Activated CD4-positive, alpha-beta T cell treated with anti-CD3 and anti-CD28 coated beads, Interleukin-2, amount 10 ng/mL, durations not matched to agents 7 days and 5 days (primary cell): ENCODE measurements around the gene R3HCC1L. TPM values are rescaled to one million over a fixed set of nuclear protein-coding genes. Genes with fewer than 3 reads are reported as not detected.
"Not testable (repeated sequence)": the region's sequence is repeated elsewhere in the genome, so short reads cannot be mapped to it uniquely, and the experiment has no call there.

ENCODE experiments used
- CTCF ChIA-PET: fragments of 350-600 bp; sonication (Branson Sonifier 250); formaldehyde crosslinking; loops from one replicate; lab custom pipeline; 2021; ENCODE audit warnings: antibody characterized with exemption; lab: Charles Lee
- POLR2A ChIA-PET: fragments of 350-600 bp; sonication (Branson Sonifier 250); formaldehyde crosslinking; loops from one replicate; lab custom pipeline; 2021; ENCODE audit warnings: antibody characterized with exemption; lab: Charles Lee
- DNase-seq: peaks from one replicate; pipeline ENCODE4 v3.0.0-alpha.2; 2020
- H3K27ac Mint-ChIP-seq: one replicate; pipeline ENCODE4 v1.8.0; 2021; ENCODE audit warnings: mild to moderate bottlenecking, moderate library complexity, mixed read lengths
- H3K27me3 Mint-ChIP-seq: one replicate; pipeline ENCODE4 v1.8.0; 2021; ENCODE audit warnings: mixed read lengths
- H3K36me3 Mint-ChIP-seq: one replicate; pipeline ENCODE4 v1.8.0; 2021; ENCODE audit warnings: low read depth, mixed read lengths
- H3K4me1 Mint-ChIP-seq: one replicate; pipeline ENCODE4 v1.8.0; 2021; ENCODE audit warnings: mixed read lengths
- H3K4me3 Mint-ChIP-seq: one replicate; pipeline ENCODE4 v1.8.0; 2021; ENCODE audit warnings: mild to moderate bottlenecking, moderate library complexity, mixed read lengths
- H3K9me3 Mint-ChIP-seq: one replicate; pipeline ENCODE4 v1.8.0; 2021; ENCODE audit warnings: mixed read lengths
- total RNA-seq, 2 experiments: library from RNA; stranded (reverse); gene quantifications; one replicate each; pipeline ENCODE4 v1.2.3, GENCODE V29; 2021

Gene R3HCC1L
- total RNA-seq, 2 experiments from 2014 or later = 18.0 to 18.7 TPM

DNA sequence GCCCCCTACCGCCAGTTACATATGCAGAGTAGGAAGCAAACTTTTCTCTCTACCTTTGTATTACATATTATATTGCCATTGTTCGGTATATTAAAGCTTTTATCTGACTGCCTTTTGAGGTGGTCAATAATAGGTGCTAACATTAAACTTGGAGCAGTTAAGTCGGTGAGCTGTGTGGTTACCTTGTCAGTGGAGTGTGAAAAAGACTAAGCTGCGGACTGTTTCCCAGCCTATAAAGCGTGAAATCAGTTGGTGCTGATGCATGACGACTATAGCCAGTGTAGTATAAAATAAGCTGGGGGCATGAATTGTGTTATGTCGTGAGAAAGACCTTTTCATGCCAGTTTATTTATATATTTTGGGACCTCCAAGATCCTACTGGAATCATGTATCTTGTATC lies 33.7 kb downstream of the R3HCC1L start:
- Mint-ChIP-seq H3K4me3 (no peak overlapping the region), H3K36me3 (peaks cover 25% of the 10 kb centered on the region), H3K27ac (no peak overlapping the region), H3K4me1 (peaks cover 3% of the 10 kb centered on the region), H3K27me3 (no peaks in the 10 kb centered on the region), H3K9me3 (no peaks in the 10 kb centered on the region)
- no peak for DNase-seq
- ChIA-PET POLR2A (interaction anchor here (0.7 kb wide), 1 partner anchor 1648 kb away, joined by 3 read pairs; no protein-coding TSS in a partner anchor), CTCF (no interaction called here)

DNA sequence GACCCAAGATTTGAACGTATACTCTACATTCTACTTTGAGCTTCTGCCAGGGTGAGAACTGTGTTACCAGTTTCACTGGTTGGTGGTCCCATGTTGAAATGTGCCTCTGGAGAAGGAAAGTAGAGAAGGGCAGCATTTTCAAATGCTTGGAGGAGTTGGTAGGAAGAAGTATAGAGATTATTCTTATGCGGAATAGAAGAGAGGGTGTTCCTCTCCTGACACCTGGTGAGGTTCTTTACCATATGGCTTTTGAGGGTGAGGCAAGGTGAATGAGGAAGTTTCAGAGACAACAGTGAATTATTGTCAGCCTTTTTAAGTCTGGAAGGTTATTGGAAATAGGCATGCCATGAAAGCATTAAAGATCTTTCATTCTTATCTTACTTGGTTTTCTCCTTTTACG lies 34.3 kb downstream of the R3HCC1L start:
- Mint-ChIP-seq H3K36me3 (peaks cover 27% of the 10 kb centered on the region), H3K4me1 (peaks cover 3% of the 10 kb centered on the region), H3K9me3 (no peaks in the 10 kb centered on the region), H3K4me3 (no peak overlapping the region), H3K27ac (no peak overlapping the region), H3K27me3 (no peaks in the 10 kb centered on the region)
- DNase-seq = no peak
- ChIA-PET POLR2A (no interaction called here), CTCF (no interaction called here)

DNA sequence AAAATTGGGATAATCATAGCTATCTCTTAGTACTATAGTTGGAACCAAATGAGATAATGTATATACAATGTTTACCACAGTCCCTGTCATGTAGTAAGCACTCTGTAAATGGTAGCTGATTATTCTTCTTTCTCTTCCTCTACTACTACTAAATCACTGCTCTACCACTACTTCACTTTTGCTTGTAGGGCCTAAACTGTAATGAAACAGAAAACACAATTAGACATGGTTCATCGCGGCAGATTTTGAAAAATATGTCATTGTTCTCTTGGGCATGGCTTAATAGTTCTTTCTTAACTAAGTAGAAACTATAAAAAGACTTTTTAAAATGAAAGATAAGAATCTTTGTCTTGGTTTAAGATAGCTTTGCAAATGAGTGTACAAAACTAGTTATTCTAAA lies 34.9 kb downstream of the R3HCC1L start:
- no peak for DNase-seq
- H3K36me3 Mint-ChIP-seq = peaks cover 28% of the 10 kb centered on the region
- H3K27ac Mint-ChIP-seq = no peak overlapping the region
- ChIA-PET CTCF (interaction anchor here (0.7 to 1.3 kb wide), 3 partner anchors 10 to 1256 kb away, joined by 3 to 4 read pairs (median 3); no protein-coding TSS in a partner anchor), POLR2A (no interaction called here)
- no peaks in the 10 kb centered on the region for H3K27me3 Mint-ChIP-seq
- peaks cover 3% of the 10 kb centered on the region for H3K4me1 Mint-ChIP-seq
- H3K4me3 Mint-ChIP-seq = no peak overlapping the region
- no peaks in the 10 kb centered on the region for H3K9me3 Mint-ChIP-seq

DNA sequence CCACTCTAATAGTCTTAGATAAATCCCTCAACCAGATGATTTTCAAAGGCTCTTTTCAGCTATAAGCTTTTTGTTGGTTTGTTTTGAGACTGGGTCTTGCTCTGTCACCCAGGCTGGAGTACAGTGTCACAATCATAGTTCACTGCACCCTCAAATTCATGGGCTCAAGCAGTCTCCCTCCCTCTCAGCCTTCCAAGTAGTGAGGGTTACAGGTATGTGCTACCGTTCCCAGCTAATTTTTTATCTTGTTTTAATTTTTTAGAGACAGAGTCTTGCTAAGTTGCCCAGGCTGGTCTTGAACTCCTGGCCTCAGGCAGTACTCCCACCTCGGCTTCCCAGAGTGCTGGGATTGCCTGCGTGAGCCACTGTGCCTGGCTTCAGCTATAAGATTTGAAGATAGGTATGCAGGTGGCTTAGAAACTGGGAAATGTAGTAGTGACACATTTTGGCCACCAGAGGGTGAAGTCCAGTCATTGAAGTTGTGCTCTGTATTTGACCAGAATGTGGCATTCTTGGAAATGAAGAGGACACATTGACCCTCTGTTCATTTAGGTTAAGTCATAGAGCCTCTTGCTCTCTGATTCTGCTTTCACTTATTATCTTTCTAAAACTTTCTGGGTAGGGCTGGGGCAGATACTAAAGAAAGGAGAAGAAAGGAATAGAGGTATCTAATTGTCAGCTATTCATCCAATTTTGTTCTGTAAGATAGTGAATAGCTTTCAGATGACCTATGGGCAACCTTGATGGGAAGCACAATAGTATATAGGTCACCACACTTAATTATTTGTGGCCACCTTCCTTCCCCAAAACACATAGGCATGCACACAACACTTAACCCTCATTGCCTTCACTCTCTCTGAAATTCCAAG lies 36.0 kb downstream of the R3HCC1L start:
- Mint-ChIP-seq H3K4me1 (peaks cover 1% of the 10 kb centered on the region), H3K27me3 (no peaks in the 10 kb centered on the region), H3K4me3 (no peak overlapping the region), H3K9me3 (no peaks in the 10 kb centered on the region), H3K27ac (no peak overlapping the region), H3K36me3 (peaks cover 31% of the 10 kb centered on the region)
- ChIA-PET CTCF (interaction anchor here (0.6 to 1.6 kb wide), 6 partner anchors 9 to 36 kb away, joined by 3 to 4 read pairs (median 3); partner anchors contain the start of gene R3HCC1L), POLR2A (no interaction called here)
- peak; percentile 39 for DNase-seq

DNA sequence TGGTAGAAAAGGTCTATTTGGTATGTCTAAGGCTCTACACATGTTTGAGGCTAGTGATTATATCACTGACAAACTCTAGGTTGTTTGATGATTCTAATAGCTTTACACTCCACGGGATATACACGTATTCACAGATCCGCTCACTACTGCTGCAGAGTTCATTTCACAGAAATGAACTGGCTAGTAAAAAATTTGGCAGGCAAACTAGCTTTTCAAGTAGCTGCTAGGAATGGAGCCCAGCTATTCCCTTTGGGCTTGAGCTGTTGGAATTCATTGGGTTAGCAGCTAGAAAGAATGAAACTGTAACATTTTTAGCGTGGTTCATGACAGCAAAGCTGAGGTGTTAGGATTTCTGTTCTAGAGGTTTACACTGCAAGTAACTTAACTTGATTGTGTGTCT lies 37.6 kb downstream of the R3HCC1L start:
- DNase-seq = no peak
- Mint-ChIP-seq H3K9me3 (peaks cover 6% of the 10 kb centered on the region), H3K4me3 (no peak overlapping the region), H3K27me3 (no peaks in the 10 kb centered on the region), H3K4me1 (peaks cover 1% of the 10 kb centered on the region), H3K27ac (no peak overlapping the region), H3K36me3 (peaks cover 33% of the 10 kb centered on the region)
- POLR2A ChIA-PET = no interaction called here
- CTCF ChIA-PET = interaction anchor here (1.1 kb wide), 1 partner anchor 34 kb away, joined by 3 read pairs; no protein-coding TSS in a partner anchor

DNA sequence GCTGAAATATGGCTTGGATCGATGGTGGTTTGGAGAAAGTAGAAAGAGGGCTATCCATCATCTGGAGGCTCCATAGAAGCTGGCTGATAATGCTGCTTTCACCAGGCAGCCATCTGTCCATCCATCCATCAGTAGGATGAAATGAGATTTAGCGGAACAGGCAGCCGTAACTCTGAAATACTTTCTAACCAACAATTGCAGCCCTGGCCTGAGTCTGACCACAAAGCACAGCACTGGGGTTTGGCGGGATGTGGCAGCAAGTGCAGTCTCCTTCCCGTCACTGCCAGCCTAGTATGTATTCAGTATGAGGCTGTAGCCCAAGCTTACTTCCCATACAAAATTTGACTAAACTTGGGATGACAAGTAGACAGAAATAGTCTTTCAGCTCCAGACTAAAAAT lies 38.0 kb downstream of the R3HCC1L start:
- H3K27me3 Mint-ChIP-seq = no peaks in the 10 kb centered on the region
- peaks cover 8% of the 10 kb centered on the region for H3K9me3 Mint-ChIP-seq
- CTCF ChIA-PET = interaction anchor here (1.1 kb wide), 1 partner anchor 33 kb away, joined by 3 read pairs; no protein-coding TSS in a partner anchor
- H3K36me3 Mint-ChIP-seq = peaks cover 35% of the 10 kb centered on the region
- H3K4me3 Mint-ChIP-seq = no peak overlapping the region
- no peak overlapping the region for H3K27ac Mint-ChIP-seq
- peaks cover 5% of the 10 kb centered on the region for H3K4me1 Mint-ChIP-seq
- POLR2A ChIA-PET = no interaction called here
- DNase-seq = no peak

DNA sequence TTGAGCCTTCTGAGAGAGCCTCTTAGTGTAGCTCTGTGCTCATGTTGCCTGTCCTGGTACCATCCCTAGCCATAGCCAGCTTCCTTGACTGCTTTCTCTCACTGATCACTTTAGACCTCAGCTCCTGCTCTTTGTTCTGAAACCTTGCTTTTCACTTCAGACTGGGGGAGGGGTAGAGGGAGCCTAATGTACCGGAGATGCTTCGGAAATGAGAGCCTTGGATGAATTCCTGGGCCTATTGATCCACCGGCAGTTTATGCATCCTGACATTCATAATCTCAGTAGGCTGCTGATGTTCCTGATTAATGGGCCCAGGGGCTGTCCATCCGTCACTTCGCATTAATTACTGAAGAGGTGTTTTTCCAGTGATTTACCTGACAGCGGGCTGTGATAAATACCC lies 38.8 kb downstream of the R3HCC1L start:
- peaks cover 10% of the 10 kb centered on the region for H3K9me3 Mint-ChIP-seq
- ChIA-PET CTCF (no interaction called here), POLR2A (no interaction called here)
- no peak for DNase-seq
- H3K27ac Mint-ChIP-seq = no peak overlapping the region
- H3K4me1 Mint-ChIP-seq = peaks cover 10% of the 10 kb centered on the region
- no peaks in the 10 kb centered on the region for H3K27me3 Mint-ChIP-seq
- H3K36me3 Mint-ChIP-seq = peaks cover 42% of the 10 kb centered on the region
- H3K4me3 Mint-ChIP-seq = no peak overlapping the region

DNA sequence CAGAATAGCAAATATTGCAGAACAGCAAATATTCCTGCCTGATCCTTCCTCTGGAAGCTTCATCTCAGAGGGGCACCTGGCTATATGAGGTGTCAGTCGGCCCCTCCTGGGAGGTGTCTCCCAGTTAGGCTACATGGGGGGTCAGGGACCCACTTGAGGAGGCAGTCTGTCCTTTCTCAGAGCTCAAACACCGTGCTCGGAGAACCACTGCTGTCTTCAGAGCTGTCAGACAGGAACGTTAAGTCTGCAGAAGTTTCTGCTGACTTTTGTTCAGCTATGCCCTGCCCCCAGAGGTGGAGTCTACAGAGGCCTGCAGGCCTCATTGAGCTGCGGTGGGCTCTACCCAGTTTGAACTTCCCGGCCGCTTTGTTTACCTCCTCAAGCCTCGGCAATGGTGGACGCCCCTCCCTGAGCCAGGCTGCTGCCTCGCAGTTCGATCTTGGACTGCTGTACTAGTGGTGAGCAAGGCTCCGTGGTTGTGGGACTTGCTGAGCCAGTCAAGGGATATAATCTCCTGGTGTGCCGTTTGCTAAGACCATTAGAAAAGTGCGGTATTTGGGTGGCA lies 48.0 kb downstream of the R3HCC1L start:
- DNase-seq, CTCF ChIA-PET, H3K4me3 Mint-ChIP-seq, H3K27me3 Mint-ChIP-seq, POLR2A ChIA-PET, H3K27ac Mint-ChIP-seq: not testable (repeated sequence)
- H3K36me3 Mint-ChIP-seq = peaks cover 89% of the 10 kb centered on the region
- H3K4me1 Mint-ChIP-seq = peaks cover 35% of the 10 kb centered on the region
- H3K9me3 Mint-ChIP-seq = peaks cover 24% of the 10 kb centered on the region

DNA sequence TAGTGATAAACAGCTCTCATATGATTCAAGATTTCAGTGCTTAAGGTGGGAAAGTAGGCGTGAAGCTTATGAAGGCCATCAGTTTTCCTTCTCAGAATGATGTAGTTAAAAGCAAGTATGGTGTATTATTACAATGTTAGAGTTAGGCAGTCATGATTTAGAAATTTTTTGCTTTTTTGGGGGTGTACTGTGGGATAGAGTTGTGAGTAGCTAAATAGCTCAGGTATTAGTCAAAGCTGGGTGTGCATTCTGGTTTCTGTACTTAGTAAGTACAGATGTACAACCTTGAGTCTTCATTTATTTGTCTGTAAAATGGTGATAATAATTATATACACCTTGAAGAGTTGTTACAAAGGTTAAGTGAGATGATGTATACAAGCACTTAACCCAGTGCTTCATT lies 52.2 kb downstream of the R3HCC1L start:
- H3K4me1 Mint-ChIP-seq = peaks cover 15% of the 10 kb centered on the region
- CTCF ChIA-PET = interaction anchor here (0.6 kb wide), 1 partner anchor 300 kb away, joined by 4 read pairs; no protein-coding TSS in a partner anchor
- H3K36me3 Mint-ChIP-seq = peaks cover 71% of the 10 kb centered on the region
- POLR2A ChIA-PET = no interaction called here
- H3K9me3 Mint-ChIP-seq = peaks cover 6% of the 10 kb centered on the region
- no peaks in the 10 kb centered on the region for H3K27me3 Mint-ChIP-seq
- no peak overlapping the region for H3K4me3 Mint-ChIP-seq
- H3K27ac Mint-ChIP-seq = no peak overlapping the region
- DNase-seq = no peak

DNA sequence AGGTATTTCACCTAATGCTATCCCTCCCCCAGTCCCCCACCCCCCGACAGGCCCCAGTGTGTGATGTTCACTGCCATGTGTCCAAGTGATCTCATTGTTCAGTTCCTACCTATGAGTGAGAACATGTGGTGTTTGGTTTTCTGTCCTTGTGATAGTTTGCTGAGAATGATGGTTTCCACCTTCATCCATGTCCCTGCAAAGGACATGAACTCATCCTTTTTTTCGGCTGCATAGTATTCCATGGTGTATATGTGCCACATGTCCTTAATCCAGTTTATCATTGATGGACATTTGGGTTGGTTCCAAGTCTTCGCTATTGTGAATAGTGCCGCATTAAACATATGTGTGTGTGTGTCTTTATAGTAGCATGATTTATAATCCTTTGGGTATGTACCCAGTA lies 56.3 kb downstream of the R3HCC1L start:
- H3K27me3 Mint-ChIP-seq, H3K4me1 Mint-ChIP-seq, CTCF ChIA-PET, POLR2A ChIA-PET, H3K27ac Mint-ChIP-seq, H3K4me3 Mint-ChIP-seq, H3K9me3 Mint-ChIP-seq, DNase-seq: not testable (repeated sequence)
- H3K36me3 Mint-ChIP-seq = peaks cover 66% of the 10 kb centered on the region

DNA sequence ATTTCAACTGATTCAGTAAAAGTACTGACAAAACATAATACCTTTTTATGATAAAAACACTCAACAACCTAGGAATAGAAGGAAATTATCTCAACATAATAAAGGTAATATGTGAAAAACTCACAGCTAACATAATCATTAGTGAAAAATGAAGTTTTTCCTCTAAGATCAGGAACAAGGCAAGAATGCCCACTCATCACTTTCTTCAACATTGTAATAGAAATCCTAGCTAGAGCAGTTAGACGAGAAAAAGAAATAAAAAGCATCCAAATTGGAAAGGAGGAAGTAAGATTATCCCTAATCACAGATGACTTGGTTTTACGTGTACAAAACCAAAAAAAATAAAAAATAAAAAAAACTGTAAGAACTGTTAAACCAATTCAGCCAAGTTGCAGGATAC lies 58.6 kb downstream of the R3HCC1L start:
- peaks cover 2% of the 10 kb centered on the region for H3K9me3 Mint-ChIP-seq
- CTCF ChIA-PET = no interaction called here
- H3K4me1 Mint-ChIP-seq = peaks cover 10% of the 10 kb centered on the region
- POLR2A ChIA-PET = no interaction called here
- no peaks in the 10 kb centered on the region for H3K27me3 Mint-ChIP-seq
- H3K27ac Mint-ChIP-seq = no peak overlapping the region
- no peak overlapping the region for H3K4me3 Mint-ChIP-seq
- peaks cover 52% of the 10 kb centered on the region for H3K36me3 Mint-ChIP-seq
- no peak for DNase-seq

DNA sequence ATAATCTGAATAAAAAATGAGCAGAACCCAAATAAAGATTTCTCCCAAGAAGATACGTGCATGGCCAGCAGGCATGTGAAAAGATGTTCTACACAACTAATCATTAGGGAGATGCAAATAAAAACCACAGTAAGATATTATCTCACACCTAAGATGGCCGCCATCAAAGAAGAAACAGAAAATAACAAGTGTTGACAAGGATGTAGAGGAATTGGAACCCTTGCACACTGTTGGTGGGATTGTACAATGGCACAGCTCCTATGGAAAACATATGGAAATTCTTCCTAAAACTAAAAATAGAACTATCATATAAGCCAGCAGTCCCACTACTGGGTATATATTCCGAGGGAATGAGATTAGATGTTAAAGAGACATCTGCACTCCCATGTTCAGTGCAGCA lies 60.2 kb downstream of the R3HCC1L start:
- Mint-ChIP-seq H3K27ac (no peak overlapping the region), H3K27me3 (no peaks in the 10 kb centered on the region), H3K36me3 (peaks cover 49% of the 10 kb centered on the region), H3K9me3 (peaks cover 2% of the 10 kb centered on the region), H3K4me3 (no peak overlapping the region), H3K4me1 (peaks cover 10% of the 10 kb centered on the region)
- no peak for DNase-seq
- ChIA-PET POLR2A (no interaction called here), CTCF (no interaction called here)

DNA sequence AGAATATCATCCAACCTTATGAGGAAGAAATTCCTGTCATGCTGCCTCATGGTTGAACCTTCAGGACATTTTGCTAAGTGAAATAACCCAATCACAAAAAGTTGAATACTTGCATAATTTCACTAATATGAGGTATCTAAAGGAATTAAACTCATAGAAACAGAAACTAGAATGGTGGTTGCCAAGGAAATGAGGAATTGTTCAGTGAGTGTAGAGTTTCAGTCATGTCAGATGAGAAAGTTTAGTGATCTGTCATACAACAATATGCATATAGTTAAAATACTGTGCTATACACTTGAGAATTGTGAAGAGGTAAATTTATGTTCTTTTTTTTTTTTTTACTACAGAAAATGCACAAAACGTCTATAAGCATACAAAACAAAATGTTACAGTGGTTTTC lies 60.7 kb downstream of the R3HCC1L start:
- H3K4me1 Mint-ChIP-seq = peaks cover 10% of the 10 kb centered on the region
- no peak overlapping the region for H3K4me3 Mint-ChIP-seq
- POLR2A ChIA-PET = no interaction called here
- CTCF ChIA-PET = interaction anchor here (1.7 kb wide), 1 partner anchor 15 kb away, joined by 5 read pairs; no protein-coding TSS in a partner anchor
- peaks cover 2% of the 10 kb centered on the region for H3K9me3 Mint-ChIP-seq
- no peaks in the 10 kb centered on the region for H3K27me3 Mint-ChIP-seq
- no peak overlapping the region for H3K27ac Mint-ChIP-seq
- peaks cover 46% of the 10 kb centered on the region for H3K36me3 Mint-ChIP-seq
- no peak for DNase-seq
